HG02970 (cell line): ENCODE data around the gene IRAK2.

Experiments
- ATAC-seq: cut with Tn5 transposase; IDR thresholded peaks from one replicate; pipeline ENCODE4 v1.9.1; 2021; ENCODE audit warnings: mild to moderate bottlenecking, moderate library complexity, moderate number of reproducible peaks; ENCODE audit not compliant: unreplicated experiment, low FRiP score

IRAK2 gene

DNA sequence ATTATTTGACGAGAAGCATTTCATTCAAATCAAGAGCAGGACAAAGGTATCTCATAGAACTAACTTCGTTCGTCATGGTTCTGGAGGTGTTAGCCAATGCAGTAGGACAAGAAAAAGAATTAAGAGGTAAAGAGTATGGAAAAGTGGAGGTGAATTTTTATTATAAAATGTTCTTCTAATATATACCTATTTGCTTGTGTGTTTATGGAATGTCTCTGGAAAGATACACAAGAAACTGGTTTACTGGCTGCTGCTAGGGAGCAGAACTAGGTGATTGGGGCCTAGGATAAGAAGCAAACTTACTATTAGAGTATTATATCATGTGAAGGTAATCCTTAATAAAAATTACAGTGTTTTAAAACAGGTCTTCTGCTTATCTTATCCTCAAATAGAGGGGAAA, 52.6 kb downstream of the IRAK2 start:
- ATAC-seq, result no peak

DNA sequence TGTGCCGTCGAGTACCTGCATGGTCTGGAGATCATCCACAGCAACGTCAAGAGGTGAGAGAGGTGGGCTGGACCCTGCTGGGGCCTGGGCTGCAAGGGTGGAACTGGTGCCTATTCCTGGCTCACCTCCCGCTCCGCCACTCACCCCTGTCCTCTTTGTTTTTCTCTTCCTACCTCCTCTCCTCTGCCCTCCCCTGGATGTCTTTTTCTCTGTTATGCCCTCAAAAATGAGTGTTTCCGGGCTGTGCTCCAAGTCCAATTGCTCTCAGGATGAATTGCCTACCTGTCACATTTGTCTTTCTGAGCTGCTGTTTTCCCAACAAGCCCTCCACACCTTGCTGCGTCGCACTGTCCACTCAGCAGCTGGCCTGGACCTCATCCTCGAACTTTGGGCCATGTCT, 55.0 kb downstream of the IRAK2 start:
- no peak for ATAC-seq

DNA sequence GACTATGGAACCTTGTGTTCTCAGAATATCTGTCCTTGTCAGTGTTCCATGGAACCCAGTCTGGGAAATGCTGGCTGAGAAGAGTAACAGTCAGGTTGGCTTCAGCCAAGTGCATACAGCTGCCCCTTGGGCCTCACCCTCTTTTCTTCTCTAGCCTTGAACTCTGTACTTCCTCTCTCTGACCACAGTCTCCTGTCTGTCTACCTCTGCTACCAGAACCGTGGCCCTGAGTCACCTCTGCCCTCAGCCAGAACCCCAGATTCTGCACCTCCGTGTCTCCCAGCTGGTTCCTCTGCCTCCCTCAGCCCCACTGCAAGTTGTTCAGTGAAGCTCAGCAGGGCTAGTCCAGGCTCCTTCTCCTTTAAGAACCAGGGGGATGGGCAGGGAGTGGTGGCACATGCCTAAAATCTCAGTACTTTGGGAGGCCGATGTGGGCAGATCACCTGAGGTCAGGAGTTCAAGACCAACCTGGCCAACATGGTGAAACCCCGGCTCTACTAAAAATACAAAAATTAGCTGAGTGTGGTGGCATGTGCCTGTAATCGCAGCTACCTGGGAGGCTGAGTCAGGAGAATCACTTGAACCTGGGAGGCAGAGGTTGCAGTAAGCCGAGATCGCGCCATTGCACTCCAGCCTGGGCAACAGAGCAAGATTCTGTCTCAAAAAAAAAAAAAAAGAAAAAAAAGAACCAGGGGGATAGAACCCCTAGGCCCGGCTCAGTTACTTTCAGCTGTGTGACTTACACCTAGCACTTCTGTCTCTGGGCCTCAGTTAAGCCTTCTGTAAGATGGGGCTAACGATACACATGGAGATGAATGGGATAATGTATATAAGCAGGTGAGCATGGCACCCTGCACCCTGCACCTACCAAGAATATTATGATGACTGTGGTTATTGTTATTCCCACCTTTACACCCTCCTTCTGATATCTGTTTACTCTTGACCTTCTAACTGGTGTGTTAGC, 59.2 kb downstream of the IRAK2 start:
- ATAC-seq, result no peak

DNA sequence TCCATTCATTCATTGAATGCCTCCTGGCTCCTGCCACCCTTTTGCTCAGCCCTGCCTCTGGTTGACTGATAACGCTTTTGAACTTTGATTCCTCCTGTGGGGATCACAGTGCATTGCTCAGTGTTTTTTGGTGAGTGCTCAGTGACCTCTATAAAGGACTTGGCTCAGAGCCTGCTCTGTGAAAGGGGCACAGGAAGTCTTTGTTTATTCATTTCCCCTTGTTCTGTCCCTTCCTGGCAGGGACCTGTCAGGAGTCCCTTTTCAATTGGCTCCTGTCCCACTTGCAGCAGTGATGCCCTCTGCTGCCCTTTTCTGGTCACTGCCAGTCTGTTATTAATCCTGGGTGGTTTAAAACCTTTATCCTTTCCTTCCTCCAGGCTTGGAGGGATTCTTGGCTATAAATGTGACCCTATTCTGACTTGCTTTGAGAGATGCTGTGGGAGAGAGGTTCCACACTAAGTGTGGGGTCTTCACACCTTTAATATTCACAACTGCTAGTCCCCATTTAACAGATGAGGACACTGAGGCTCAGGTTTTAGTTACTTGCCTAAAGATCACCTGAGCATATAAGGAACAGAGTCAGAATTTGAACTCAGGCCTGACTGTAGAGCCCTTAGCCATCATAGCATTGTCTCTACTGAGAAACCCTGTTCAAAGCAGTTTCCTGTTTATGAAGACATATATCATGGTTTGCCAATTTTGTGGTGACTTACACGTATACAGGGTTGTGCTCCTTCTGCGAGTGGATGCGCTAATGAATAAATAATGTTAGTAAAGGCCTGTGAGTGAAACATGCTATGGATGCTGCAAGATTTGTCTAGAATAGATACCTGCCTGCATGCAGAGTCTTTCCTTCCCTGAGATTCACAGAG, 60.3 kb downstream of the IRAK2 start:
- no peak for ATAC-seq

DNA sequence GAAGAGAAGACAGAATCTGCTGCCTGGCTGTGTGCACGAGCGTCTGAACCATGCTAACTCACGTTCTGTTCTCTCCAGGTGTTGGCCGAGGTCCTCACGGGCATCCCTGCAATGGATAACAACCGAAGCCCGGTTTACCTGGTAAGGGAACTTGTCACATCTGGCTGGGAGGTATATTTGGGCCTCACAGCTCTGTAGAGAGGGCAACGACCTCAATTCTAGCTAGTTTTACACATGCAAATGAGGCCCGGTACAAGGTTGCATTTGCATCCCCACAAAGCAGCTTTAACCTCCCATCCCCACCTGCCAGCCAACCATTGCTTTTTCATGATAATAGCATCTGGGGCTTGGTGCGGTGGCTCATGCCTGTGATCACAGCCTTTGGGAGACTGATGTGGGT, 61.6 kb downstream of the IRAK2 start:
- ATAC-seq, result no peak

DNA sequence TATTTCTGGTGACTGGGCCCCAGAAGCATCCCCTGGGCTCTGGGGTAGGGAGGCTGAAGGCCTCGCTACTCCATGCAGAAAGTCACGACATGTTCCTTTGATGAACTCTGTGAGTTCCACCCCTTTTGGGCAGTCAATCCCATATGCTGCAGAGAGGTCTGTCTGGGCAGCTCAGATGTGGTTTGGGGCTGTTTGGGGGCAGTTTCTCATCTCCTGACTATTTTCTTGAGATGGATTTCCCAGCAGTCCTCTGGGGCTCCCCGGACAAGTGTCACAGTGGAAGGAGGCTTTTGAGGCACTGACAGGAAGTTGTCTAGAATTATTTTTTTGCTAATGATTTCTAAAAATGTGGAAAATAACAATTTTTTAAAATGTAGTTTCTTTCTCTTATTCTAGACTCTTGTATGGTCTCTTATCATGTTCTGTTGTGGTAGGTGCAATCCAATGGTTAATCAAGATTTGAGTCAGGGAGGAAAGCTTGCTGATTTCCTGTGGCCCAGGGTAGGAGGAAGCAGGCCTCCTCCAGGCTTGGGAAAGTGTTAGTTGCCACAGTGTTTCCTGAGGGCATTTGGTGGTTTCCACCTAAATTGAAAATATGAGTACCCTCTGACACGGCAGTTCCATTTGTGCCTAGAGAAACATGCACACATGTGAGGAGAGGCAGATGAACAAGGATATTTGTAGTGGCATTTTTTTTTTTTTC, 63.7 kb downstream of the IRAK2 start:
- ATAC-seq, result no peak

DNA sequence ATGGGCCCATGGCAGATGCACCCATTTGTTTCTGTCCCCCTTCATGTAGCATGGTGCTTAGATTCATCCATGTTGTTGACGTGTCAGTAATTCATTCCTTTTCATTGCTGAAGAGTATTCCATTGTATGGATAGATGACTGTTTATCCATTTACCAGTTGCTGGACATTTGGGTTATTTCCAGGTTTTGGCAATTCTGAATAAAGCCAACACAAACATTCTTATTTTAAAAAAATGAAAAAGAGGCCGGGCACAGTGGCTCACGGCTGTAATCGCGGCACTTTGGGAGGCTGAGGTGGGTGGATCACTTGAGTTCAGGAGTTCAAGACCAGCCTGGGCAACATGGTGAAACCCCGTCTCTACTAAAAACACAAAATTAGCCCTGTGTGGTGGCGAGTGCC, 64.9 kb downstream of the IRAK2 start:
- no peak for ATAC-seq

DNA sequence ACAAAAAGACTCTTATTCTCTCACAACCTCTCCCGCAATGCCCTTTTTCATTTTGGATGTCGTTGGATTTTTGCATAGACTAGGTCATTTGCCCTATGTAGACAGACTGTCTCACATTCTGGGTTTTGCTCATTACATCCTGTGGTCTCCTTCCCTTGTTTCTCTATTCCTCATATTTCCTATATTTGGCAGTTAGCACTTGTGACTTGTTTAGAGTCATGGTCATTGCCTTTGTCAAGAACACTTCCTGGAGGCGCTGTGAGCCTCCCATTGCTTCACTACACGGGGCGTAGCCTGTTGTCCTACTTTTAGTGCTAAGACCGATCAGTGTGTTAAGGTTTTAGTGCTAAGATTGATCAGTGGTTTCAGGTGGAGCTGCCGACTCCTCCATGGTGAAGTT, 67.4 kb downstream of the IRAK2 start:
- ATAC-seq, result no peak

DNA sequence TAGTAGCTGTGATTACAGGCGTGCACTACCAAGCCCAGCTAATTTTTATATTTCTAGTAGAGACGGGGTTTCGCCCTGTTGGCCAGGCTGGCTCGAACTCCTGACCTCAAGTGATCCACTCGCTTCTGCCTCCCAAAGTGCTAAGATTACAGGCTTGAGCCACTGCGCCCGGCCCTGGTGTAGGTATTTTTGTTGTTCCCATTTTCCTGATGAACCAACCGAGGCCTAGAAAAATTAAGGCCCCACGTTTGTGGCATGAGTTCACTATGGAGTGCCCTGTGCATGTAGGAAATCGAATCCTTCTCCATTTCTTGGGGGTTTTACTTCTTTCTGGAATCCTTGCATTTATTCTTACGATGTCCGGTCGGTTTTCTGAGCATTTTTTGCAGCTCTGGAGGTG, 69.3 kb downstream of the IRAK2 start:
- no peak for ATAC-seq

DNA sequence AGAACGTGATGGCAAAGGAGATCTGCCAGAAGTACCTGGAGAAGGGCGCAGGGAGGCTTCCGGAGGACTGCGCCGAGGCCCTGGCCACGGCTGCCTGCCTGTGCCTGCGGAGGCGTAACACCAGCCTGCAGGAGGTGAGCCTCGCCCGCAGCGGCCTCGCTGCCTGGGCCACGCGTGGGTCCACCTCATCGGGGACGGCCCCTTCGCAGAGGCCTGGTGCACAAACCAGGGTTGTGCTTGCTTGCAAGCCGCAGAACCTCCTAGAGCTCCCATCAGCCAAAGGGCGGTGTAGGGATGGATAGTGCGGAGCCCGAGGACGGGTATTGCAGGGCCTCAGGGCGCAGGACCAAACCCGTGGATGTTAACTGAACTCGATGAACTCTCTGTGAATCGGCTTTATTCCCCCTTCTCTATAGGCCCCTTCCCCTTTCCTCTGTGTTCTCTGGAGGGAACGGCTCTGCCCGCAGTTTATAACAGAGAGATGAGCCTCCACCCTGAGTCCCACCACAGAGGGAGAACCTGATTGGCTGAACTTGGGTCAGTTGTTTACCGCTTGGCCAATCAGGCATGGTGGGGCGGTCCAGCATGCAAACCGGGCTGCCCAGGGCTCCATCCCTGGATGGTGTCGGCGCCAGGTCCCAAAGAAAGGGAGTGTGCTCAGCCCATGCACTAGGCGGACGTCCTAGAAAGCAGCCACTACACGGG, 70.0 kb downstream of the IRAK2 start:
- no peak for ATAC-seq

DNA sequence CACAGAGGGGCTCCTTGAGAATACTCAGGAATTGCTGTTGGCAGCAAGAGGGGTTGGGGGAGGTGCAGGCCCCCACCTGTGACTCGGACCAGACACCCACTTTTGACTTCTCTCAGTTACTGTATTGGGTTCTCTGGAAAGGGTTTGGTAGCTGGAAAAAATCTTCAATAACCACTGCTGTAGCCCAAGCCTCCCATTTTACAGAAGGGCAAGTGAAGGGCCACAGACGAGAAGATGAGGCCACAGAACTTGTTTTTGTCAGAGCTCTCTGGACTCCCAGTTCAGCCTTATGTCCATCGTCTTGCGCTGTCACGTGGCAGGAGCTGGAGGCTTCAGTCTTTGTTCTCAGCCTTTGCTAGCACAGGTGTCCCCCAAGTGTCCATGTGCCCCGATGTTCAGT, 70.8 kb downstream of the IRAK2 start:
- no peak for ATAC-seq

DNA sequence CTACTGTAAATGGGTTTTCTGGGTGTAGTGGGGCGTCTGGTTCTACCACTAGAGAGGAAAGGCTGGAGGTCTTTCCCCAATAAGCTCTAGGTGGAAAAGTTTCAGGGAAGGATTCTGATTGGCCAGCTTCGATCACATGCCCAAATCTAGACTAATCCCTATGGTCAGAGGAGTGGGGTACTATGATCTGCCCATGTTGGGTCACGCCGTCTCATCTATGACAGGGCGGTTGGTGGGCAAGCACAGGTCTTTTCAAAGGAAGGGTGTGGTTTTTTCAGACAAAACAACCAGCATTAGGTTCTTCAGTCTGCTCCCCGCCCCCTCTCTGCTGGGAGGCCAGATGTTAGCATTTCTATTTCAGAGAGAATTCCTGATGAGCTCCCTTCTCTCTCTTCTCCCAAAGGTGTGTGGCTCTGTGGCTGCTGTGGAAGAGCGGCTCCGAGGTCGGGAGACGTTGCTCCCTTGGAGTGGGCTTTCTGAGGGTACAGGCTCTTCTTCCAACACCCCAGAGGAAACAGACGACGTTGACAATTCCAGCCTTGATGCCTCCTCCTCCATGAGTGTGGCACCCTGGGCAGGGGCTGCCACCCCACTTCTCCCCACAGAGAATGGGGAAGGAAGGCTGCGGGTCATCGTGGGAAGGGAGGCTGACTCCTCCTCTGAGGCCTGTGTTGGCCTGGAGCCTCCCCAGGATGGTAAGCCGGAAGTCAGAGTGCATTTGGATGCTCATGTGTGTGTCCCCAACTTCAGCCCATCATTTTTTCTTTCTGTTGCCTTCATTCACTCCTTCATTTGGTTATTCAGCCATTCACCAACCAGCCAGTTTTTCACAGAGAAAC, 73.8 kb downstream of the IRAK2 start:
- no peak for ATAC-seq

DNA sequence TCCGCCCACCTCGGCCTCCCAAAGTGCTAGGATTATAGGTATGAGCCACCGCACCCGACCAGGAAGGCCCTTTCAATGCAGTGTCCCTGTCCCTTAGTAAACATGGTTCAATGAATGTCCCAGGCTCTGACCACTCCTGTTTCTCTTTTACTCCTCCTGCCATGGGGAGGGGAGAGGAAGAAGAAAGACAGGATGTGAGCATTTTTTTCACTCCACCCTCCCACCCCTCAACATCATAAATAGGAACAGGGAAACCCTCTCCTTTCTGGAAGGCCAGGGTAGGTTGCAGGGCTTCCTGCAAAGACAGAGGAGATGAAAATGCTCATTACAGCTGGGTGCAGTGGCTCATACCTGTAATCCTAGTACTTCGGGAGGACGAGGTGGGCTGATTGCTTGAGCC, 76.1 kb downstream of the IRAK2 start:
- ATAC-seq, result no peak

DNA sequence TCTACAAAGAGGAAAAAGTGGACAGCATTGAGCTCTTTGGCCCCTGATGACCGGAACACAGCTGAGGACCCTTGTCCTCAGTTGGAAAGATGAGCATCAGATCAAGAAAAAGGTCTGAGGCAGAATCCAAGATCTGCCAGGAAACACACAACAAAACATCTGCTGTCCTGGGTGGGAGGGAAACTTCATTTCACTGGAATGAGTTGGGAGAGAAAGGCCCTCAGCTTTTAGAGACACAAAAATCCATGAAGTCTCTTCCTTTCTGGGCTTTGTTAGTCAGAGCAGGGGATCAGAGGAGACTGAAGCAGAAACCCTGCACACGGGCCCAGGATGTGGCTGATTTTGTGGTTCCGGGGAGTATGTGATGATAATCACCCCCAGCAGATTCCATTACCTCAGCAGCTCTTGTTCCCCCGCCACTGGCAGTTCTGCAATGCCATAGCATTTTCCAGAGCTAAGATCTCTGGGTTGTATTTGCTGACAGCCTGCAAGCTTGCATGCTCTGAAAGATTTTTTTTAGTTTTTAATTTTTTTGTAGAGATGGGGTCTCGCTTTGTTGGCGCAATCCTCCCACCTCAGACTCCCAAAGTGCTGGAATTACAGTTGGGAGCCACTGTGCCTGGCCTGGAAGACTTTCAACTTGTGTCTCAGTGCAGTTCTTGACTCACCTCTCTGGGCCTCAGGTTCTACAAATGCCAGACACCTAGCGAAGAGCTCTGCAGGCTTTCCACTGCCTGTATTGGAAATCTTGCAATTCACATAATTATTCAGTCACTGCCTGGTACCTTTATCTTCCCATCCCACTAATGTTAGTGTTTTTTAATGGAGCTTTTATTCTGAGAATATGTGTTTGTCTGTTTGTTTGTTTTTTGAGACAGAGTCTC, 77.7 kb downstream of the IRAK2 start:
- ATAC-seq, result no peak

DNA sequence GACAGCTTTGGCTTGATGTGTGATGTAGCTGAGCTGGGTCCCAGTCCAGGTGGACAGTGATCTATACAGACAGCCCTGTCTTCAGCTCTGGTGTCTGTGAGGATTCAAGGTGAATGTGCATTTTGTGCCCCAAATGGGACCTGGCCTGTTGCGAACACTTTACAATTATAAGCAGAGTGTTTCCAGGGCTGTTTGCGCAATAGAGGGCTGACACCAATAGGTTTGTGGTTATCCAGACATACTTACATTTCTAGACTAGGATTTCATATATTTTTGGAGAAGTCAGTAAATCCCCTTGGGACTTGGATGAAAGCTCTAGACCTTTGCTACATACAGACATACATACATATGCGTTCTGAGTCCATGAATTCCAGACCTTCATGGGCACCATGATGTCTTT, 79.3 kb downstream of the IRAK2 start:
- ATAC-seq, result no peak

DNA sequence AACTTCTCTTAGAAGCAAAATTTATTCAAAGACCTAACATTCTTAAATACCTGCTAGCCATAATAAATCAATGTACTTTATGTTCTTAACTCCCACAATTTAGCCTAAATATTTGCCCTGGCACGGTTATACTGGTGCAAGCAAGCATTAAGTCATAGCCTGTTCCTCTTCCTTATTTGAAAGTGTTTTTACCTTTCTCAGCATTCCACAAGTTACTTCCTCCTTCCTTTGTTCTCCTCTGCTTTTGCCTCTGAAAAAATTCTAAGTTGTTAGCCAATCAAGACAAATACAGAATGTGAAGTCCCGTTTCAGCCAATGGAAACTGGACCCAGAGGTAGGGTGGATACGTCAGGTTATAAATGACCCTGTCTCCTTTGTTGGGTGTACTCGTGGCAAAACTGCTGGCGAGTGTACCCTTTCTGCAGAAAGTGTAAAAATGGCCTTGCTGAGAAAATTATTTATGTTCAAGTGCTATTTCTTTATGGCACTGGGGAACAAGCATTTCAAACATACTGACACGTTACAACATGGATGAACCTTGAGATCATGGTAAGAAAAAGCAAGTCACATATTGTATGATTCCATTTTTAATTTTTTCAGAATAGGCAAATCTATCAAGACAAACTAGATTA, 80.5 kb downstream of the IRAK2 start:
- ATAC-seq, result no peak

DNA sequence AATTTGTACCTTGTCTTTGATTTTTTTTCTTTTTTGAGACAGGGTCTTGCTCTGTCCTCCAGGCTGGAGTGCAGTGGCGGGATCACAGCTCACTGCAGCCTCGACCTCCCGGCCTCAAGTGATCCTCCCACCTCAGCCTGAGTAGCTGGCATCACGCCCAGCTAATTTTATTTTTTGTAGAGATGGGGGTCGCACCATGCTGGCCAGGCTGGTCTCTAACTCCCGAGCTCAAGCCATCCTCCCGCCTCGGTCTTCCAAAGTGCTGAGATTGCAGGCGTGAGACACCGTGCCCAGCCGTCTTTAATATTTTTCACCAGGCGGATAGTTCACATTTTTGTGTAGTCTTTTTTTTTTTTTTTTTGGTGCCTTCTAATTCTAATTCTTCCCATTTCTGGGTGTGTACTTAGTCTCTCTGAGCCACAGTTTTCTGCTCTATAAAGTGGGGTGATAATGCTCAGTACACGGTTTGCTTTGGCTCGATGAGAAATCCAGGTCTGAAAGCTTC, 83.0 kb downstream of the IRAK2 start:
- no peak for ATAC-seq
